NCI-H446 treated with DMSO at 0.1 percent for 48 hours (cell line): ENCODE data around the gene CCDC92.

ENCODE experiments used
- DNase-seq: peaks from one replicate; lab custom pipeline; 2025; lab: John Stamatoyannopoulos, UW

Gene CCDC92

DNA sequence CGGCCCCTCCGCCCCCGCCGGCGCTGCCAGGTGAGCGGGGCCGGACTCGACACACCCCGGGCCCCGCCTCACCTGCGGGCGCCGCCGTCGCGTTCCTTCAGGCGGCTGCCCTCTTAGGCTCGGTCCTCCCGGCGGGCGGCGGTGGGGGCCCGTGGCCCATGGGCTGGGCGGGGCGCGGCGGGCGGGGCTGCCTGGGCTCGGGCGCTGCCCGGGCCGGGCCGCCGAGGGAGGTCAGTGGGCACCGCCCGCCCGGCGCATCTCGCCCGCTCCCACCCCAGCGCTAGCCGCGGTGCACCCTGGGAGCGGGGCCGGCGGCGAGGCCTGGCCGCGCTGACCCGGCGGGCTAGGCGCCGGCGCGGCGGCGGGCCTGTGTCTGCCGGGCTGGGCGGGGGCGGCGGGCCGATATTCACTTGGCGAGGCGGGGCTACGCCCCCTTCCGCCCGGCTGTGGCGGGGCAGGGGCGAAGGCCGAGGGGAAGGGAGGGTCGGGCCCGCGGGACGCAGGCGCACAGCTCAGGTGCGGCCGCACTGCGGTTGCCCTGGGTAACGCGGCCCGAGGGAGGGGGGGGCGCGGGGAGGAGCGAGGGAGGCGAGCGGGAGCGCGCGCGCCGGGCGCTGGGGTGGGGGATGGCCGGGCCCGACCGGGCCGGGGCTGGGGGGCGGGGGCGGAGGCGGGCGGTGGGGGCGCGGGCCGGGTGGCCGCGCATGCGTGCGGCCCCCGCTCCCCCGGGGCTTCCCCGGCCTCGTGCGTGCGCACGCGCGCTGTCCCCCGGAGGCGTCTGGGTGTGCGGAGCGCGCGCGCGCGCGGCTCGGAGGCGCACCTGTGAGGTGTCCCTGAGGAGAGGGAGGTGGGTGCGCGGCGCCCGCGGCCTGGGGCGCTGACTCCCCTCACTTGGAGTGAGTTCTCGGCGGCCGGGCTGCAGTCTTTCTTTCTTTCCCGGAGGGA is at the start of gene CCDC92, which contains the start of gene ZNF664:
Gene CCDC92 (minus strand): TSS at position 375 of the 945 bp plus-strand sequence. CDS start 28,526 bp downstream, outside the sequence.
Gene ZNF664 (plus strand): TSS at position 759 of the 945 bp plus-strand sequence. CDS start 38,930 bp downstream, outside the sequence.
- peak; percentile 73 for DNase-seq

GRCh38 chr12:124022161-124022560 is 49.5 kb upstream of the CCDC92 start:
- no peak for DNase-seq

GRCh38 chr12:124021007-124021406 is 48.4 kb upstream of the CCDC92 start:
- DNase-seq: no peak

- no peak for DNase-seq
These were observed 47.9 kb upstream of the CCDC92 start for GRCh38 chr12:124020514-124020949.

DNA sequence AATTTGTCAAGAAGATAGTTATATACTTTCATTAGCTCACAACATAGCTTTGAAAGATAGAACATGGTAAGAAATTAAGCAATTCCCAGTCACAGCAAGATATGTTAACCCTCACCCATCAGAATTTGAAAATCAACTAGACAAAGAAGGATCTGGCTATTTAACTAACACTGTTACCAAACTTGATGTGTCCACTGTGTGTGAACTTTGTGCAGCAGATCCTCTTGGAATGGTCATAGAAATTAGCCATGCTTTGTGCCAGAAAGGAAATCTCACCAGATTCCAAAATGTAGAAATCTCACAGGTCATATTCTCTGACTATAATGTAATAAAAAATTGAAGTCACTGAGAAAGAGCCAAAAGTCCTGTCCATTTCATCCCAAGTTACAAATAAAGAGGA is 46.5 kb upstream of the CCDC92 start:
- no peak for DNase-seq

- no peak for DNase-seq
These were observed 45.9 kb upstream of the CCDC92 start for GRCh38 chr12:124018539-124018938.

DNA sequence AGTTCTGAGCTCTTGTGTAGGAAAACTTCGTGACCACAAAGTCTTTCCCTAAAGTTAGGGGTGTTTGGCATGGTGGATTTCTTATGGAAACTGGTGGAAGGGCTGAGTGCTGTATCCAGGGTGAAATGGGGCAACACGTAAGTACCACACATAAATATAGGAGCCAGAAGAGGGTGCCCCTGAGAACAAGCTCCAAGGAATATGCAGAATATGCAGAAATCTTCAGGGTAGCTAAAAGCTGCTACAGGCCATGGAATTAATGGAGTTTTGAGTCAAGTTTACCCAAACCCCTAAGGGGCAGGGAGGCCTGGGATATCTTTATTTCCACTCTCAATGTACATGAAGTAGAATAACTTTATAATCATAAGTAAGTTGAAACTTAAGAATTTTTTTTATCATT is 44.4 kb upstream of the CCDC92 start:
- DNase-seq: no peak

DNA sequence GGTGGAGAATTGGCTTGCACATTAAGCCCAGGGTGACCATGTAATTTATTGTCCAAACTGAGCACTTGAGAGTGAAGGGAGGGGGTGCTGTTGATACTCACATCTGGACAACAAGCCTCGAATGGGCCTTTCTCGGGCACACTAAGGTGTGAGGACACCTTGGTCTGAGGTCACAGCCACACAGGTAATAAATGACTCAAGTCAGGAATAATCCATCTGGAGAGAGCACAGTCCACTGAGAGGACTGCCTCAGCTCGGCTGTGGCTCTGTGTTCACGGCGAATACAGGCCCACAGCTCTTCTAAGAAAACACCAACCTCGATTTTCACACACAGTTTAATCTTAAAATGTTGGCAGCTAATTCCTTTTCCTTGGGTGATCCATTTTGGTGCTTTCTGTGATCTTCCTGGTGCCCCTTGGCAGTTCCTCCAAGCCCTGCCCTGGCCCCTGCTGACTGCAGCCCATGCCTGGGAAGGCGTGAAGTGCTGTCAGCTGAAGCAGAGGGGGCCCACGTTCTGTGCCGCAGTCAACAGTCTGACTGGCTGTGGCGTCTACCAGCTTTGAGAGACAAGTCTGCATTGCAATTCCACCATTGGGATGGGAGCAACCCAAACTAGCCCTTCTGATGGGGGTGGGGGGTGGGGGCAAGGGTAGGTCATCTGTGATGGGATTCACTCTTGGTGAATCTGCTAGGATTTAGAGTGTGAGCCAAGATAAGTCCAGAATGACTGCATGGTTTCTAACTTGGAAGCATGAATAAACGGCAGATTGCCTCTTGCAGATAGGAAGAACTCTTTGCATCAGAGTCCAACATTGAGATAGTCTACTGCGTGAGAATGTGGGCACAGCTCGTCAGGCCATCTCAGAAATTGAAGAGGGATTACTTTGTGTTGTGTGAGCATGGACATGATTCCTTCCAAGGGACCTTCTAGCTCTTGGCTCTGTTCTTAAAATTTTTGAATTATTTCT is 43.1 kb upstream of the CCDC92 start:
- no peak for DNase-seq

- no peak for DNase-seq
These were observed 40.4 kb upstream of the CCDC92 start for GRCh38 chr12:124013073-124013472.

GRCh38 chr12:124011435-124012115 is 38.9 kb upstream of the CCDC92 start:
- DNase-seq: no peak

GRCh38 chr12:124010687-124011086 is 38.1 kb upstream of the CCDC92 start:
- no peak for DNase-seq

GRCh38 chr12:124009781-124010180 is 37.1 kb upstream of the CCDC92 start:
- no peak for DNase-seq

- DNase-seq: no peak
These were observed 36.0 kb upstream of the CCDC92 start for GRCh38 chr12:124008595-124008994.

GRCh38 chr12:124007826-124008570 is 35.4 kb upstream of the CCDC92 start:
- DNase-seq: no peak

- no peak for DNase-seq
These were observed 34.4 kb upstream of the CCDC92 start for GRCh38 chr12:124006846-124007713.

GRCh38 chr12:124006085-124006845 is 33.6 kb upstream of the CCDC92 start:
- no peak for DNase-seq

GRCh38 chr12:124004233-124004875 is 31.7 kb upstream of the CCDC92 start:
- DNase-seq: no peak

DNA sequence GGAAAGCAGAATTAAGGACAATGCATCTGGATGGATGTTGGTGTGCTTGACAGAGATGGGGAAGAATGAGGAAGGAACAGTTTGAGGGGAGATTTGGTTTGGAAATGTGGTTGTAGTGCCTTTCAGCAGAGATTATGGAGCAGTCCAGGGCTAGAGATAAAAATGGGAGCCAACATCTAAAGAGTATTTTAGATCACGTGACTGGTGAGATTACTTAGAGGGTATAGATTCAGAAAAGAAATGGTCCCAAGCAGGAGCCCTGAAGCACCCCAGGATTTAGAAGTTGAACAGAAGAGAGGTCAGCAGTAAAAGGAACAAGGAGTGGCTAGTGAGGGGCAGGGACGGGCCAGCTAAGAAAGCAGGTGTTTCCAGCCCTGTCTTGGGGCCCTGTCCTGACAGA is 30.0 kb upstream of the CCDC92 start:
- no peak for DNase-seq
